ENCODE data around the gene VPS26B. TPM values are rescaled to one million over a fixed set of nuclear protein-coding genes. Genes with fewer than 3 reads are reported as not detected.
"Not testable (repeated sequence)": the region's sequence is repeated elsewhere in the genome, so short reads cannot be mapped to it uniquely, and the experiment has no call there.

Gene VPS26B
- total RNA-seq, 1 donor from 2014 or later = 35.3 TPM

- DNase-seq = no peak
Observed at GRCh38 chr11:134282121-134283045, 57.9 kb downstream of the VPS26B start.

- no peak for DNase-seq
Observed at GRCh38 chr11:134283461-134284230, 59.2 kb downstream of the VPS26B start.

- DNase-seq = not testable (repeated sequence)
Observed at GRCh38 chr11:134284349-134284748, 59.9 kb downstream of the VPS26B start.

GRCh38 chr11:134287561-134287960 is 63.1 kb downstream of the VPS26B start:
- DNase-seq = no peak

GRCh38 chr11:134288486-134288885 is 64.0 kb downstream of the VPS26B start:
- no peak for DNase-seq

- no peak for DNase-seq
Observed at GRCh38 chr11:134289167-134289566, 64.7 kb downstream of the VPS26B start.

- DNase-seq = no peak
Observed at GRCh38 chr11:134289789-134290188, 65.3 kb downstream of the VPS26B start.

GRCh38 chr11:134290646-134291045 is 66.2 kb downstream of the VPS26B start:
- DNase-seq = no peak

- no peak for DNase-seq
Observed at GRCh38 chr11:134291196-134291595, 66.7 kb downstream of the VPS26B start.

- no peak for DNase-seq
Observed at GRCh38 chr11:134292661-134293060, 68.2 kb downstream of the VPS26B start.

GRCh38 chr11:134293119-134294113 is 68.9 kb downstream of the VPS26B start:
- DNase-seq = no peak

GRCh38 chr11:134294664-134295063 is 70.2 kb downstream of the VPS26B start:
- DNase-seq = no peak

Other genes starting within 250 kb of the VPS26B start
- gene JAM3, start 155.6 kb upstream of the VPS26B start, total RNA-seq = 113 TPM
- gene NCAPD3, start 704 bp upstream of the VPS26B start, total RNA-seq = 18.1 TPM
- 34.9 TPM for gene THYN1, start 28.7 kb downstream of the VPS26B start, total RNA-seq
- 26.0 TPM for gene ACAD8, start 28.9 kb downstream of the VPS26B start, total RNA-seq
- not detected for gene GLB1L3, start 51.7 kb downstream of the VPS26B start, total RNA-seq
- 1.8 TPM for gene GLB1L2, start 107.3 kb downstream of the VPS26B start, total RNA-seq
- gene B3GAT1, start 187.6 kb downstream of the VPS26B start, total RNA-seq = 0.41 TPM

Measured in tongue (tissue), 2 donors.